GM12878 (cell line): ENCODE data around the gene MOCS1. TPM values are rescaled to one million over a fixed set of nuclear protein-coding genes. Genes with fewer than 3 reads are reported as not detected.

ENCODE experiments used
- ATAC-seq: fragments of 200-7000 bp; cut with Tn5 transposase; 3 replicates; pipeline ENCODE4 v1.9.1; 2020; ENCODE audit warnings: mild to moderate bottlenecking, moderate library complexity
- BruUV-seq: library from RNA; stranded (reverse); fragments of 400-500 nt; replicated peaks from 2 replicates; lab custom pipeline; 2021; lab: Mats Ljungman, UMichigan
- CTCF ChIA-PET: fragments of 300-600 bp; sonication (Branson Sonifier 250); formaldehyde crosslinking; extraction: SDS; loops from one replicate; lab custom pipeline; 2021; ENCODE audit warnings: inconsistent platforms; lab: Yijun Ruan, JAX
- POLR2A ChIA-PET: fragments of 350-600 bp; formaldehyde crosslinking; extraction: SDS; loops from one replicate; lab custom pipeline; 2021; ENCODE audit warnings: inconsistent platforms; lab: Charles Lee
- RAD21 ChIA-PET: fragments of 300-600 bp; sonication (Branson Sonifier 250); formaldehyde crosslinking; loops from one replicate; lab custom pipeline; 2023; ENCODE audit warnings: antibody characterized with exemption; ENCODE audit not compliant: unreplicated experiment; lab: Charles Lee
- SMC1A ChIA-PET: fragments of 300-600 bp; sonication (Branson Sonifier 250); formaldehyde crosslinking; loops from one replicate; lab custom pipeline; 2023; ENCODE audit not compliant: unreplicated experiment, uncharacterized antibody; lab: Charles Lee
- DNase-seq: peaks from one replicate; pipeline ENCODE4 v3.0.0-alpha.2; 2011; ENCODE audit warnings: low read depth, low spot score
- FAIRE-seq: peaks from 3 replicates; lab custom pipeline; 2011; peaks lifted over from hg19 to GRCh38; lab: Jason Lieb, UNC
- H2AFZ ChIP-seq: 2 replicates; pipeline ENCODE4 v1.6.0; 2011; ENCODE audit warnings: low read depth, low read length, control low read depth; ENCODE audit not compliant: control insufficient read depth
- H3K27ac ChIP-seq: 2 replicates; pipeline ENCODE4 v1.5.1; 2011; ENCODE audit warnings: control low read depth; ENCODE audit not compliant: control insufficient read depth, insufficient read depth
- H3K27me3 ChIP-seq, 2 experiments: replicated peaks in 1 of 2; 2 replicates each; pipeline versions ENCODE4 v1.6.0 to v1.6.1; 2011; ENCODE audit warnings: low read length in 1 of 2; ENCODE audit not compliant: control insufficient read depth in 2 of 2, insufficient read depth in 2 of 2
- H3K36me3 ChIP-seq, 2 experiments: 2 replicates each; pipeline ENCODE4 v1.5.1; 2011; ENCODE audit warnings: low read length in 1 of 2; ENCODE audit not compliant: control insufficient read depth in 2 of 2, insufficient read depth in 2 of 2
- H3K4me1 ChIP-seq: 2 replicates; pipeline ENCODE4 v1.6.1; 2011; ENCODE audit warnings: mild to moderate bottlenecking, low read length, moderate library complexity, mixed read lengths; ENCODE audit not compliant: control insufficient read depth, insufficient read depth
- H3K4me2 ChIP-seq: 2 replicates; pipeline ENCODE4 v1.6.0; 2011; ENCODE audit warnings: control low read depth; ENCODE audit not compliant: control insufficient read depth, insufficient read depth
- H3K4me3 ChIP-seq: fragments of 200-600 bp; sonication (generic); 2 replicates; pipeline ENCODE4 v1.5.1; 2016
- H3K79me2 ChIP-seq: 2 replicates; pipeline ENCODE4 v1.6.0; 2011; ENCODE audit warnings: low read length; ENCODE audit not compliant: control insufficient read depth, insufficient read depth
- H3K9ac ChIP-seq: 2 replicates; pipeline ENCODE4 v1.8.0; 2011; ENCODE audit warnings: low read length, control low read depth, mixed read lengths; ENCODE audit not compliant: control insufficient read depth, insufficient read depth
- H3K9me3 ChIP-seq: replicated peaks from 3 replicates; pipeline ENCODE4 v1.5.1; 2011; ENCODE audit warnings: mild to moderate bottlenecking, low read length; ENCODE audit not compliant: control insufficient read depth, insufficient read depth
- H4K20me1 ChIP-seq: 2 replicates; pipeline ENCODE4 v1.6.0; 2011; ENCODE audit not compliant: control insufficient read depth, insufficient read depth
- BACH1 ChIP-seq: fragments of 450-650 bp; IDR thresholded peaks from 2 replicates; pipeline ENCODE4 v1.6.1; 2017; ENCODE audit warnings: mild to moderate bottlenecking, borderline replicate concordance
- FOXK2 ChIP-seq: fragments of 450-650 bp; IDR thresholded peaks from 2 replicates; pipeline ENCODE4 v1.6.1; 2017; ENCODE audit warnings: mild to moderate bottlenecking, moderate library complexity
- MEF2B ChIP-seq: fragments of 450-650 bp; IDR thresholded peaks from 2 replicates; pipeline ENCODE4 v1.6.1; 2018; ENCODE audit warnings: mild to moderate bottlenecking, moderate library complexity; ENCODE audit not compliant: partially characterized antibody, poor library complexity, severe bottlenecking
- RAD51 ChIP-seq: fragments of 450-650 bp; IDR thresholded peaks from 2 replicates; pipeline ENCODE4 v1.6.1; 2016; ENCODE audit warnings: moderate library complexity, mild to moderate bottlenecking, inconsistent platforms
- STAT1 ChIP-seq: fragments of 450-650 bp; conservative IDR thresholded peaks from 2 replicates; pipeline ENCODE4 v1.6.1; 2014; ENCODE audit warnings: antibody characterized with exemption, mild to moderate bottlenecking
- ZBTB40 ChIP-seq: fragments of 450-650 bp; IDR thresholded peaks from 2 replicates; pipeline ENCODE4 v1.6.1; 2016; ENCODE audit warnings: mild to moderate bottlenecking, moderate library complexity, borderline replicate concordance
- WGBS: methylation state at CpG from one replicate; pipeline ENCODE4 v1.1.6; 2016; ENCODE audit warnings: low lambda C conversion rate; ENCODE audit not compliant: insufficient replicate concordance, insufficient coverage; ENCODE audit errors: missing lambda C conversion rate; 5-methylcytosine and 5-hydroxymethylcytosine counted together
- in situ Hi-C: fragments of 300-500 bp; cut with MboI; formaldehyde crosslinking; loops from 9 replicates; pipeline ENCODE4 v1.14.3; 2018; ENCODE audit warnings: mixed read lengths
- intact Hi-C: fragments of 100-400 bp; cut with micrococcal nuclease; formaldehyde crosslinking; loops from one replicate; pipeline ENCODE4 v1.14.2; 2022; ENCODE audit not compliant: unreplicated experiment
- polyA plus RNA-seq, 11 experiments: library from polyadenylated mRNA; depleted of rRNA in 4 of 11; unstranded in 6 of 11; stranded (reverse) in 5 of 11; fragments of >200 nt; fragmentation: Nextera tagmentation in 4 of 11; fragmentation: Illumina TruSeq in 1 of 11; extraction: Ambion mirVana in 4 of 11; extraction: Trizol in 1 of 11; gene quantifications; 1 replicate in 1 of 11; 2 replicates in 10 of 11; pipeline versions ENCODE4 v1.2.1 to v1.2.3, GENCODE V29; 2011 to 2016; ENCODE audit warnings: inconsistent platforms in 2 of 11, missing spikeins in 2 of 11, low read depth in 1 of 11
- total RNA-seq, 4 experiments: library from RNA; depleted of rRNA in 3 of 4; stranded (reverse); fragments of >200 nt in 3 of 4; fragmentation: Illumina TruSeq in 1 of 4; extraction: Trizol in 1 of 4; gene quantifications; 2 replicates each; pipeline versions ENCODE4 v1.2.1 to v1.2.3, GENCODE V29; 2013 to 2021
- TF ChIP-seq, protein P1 (sequence below): fragments of 450-650 bp; IDR thresholded peaks from 2 replicates; pipeline ENCODE4 v1.6.1; 2016; ENCODE audit warnings: mild to moderate bottlenecking
- TF ChIP-seq, protein P2 (sequence below): fragments of 450-650 bp; IDR thresholded peaks from 2 replicates; pipeline ENCODE4 v1.6.1; 2017; ENCODE audit warnings: mild to moderate bottlenecking, moderate library complexity

MOCS1 gene
- total and polyA plus RNA-seq, 10 of the 15 experiments (the other 5 are each of a cell fraction or from before 2014, with no cell fraction given): 0.02 to 5.4 (median 0.16) TPM; not detected in 2

DNA sequence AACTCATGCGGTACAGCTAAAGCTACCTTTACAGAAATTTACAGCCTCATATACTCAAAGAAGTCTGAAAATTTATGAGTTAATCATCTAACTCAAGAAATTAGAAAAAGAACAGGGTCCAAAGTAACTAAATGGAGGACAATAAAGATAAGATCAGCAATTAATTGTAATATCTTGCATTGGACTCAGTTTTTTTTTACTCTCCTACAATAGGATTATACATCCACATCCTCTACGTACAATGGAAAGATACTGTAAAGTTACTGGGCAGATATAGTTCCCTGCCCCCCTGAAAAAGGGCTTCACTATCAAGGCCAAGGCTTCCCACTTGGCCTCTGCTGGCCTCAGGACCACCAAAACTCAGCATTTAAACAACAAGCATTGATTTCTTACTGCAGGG lies 31.5 kb upstream of the MOCS1 start:
- no peaks in the 10 kb centered on the region for H3K79me2 ChIP-seq
- ATAC-seq (no peak), DNase-seq (no peak), FAIRE-seq (no peak)
- H3K9ac ChIP-seq: no peak overlapping the region
- POLR2A ChIA-PET: no interaction called here
- intact Hi-C loops (no loop called here), in situ Hi-C loops (no loop called here)
- no TSS peak for BruUV-seq
- SMC1A ChIA-PET: no interaction called here
- no peaks in the 10 kb centered on the region for H3K9me3 ChIP-seq
- H3K4me3 ChIP-seq: no peak overlapping the region
- H4K20me1 ChIP-seq: no peaks in the 10 kb centered on the region
- H3K4me2 ChIP-seq: no peak overlapping the region
- no peaks in the 10 kb centered on the region; a peak in 1 of 4 replicates for H3K27me3 ChIP-seq
- RAD21 ChIA-PET: no interaction called here
- no peak overlapping the region for H2AFZ ChIP-seq
- H3K4me1 ChIP-seq: no peaks in the 10 kb centered on the region
- WGBS: 68% methylated on average over 2 of the region's 2 CpGs
- H3K27ac ChIP-seq: no peak overlapping the region
- CTCF ChIA-PET: interaction anchor here (1.0 kb wide), 1 partner anchor 340 kb away, joined by 3 read pairs; no protein-coding TSS in a partner anchor
- TF ChIP-seq ZBTB40 (no peak), RAD51 (no peak), FOXK2 (no peak), STAT1 (no peak), BACH1 (no peak), MEF2B (no peak)
- TF ChIP-seq, protein P1, sequence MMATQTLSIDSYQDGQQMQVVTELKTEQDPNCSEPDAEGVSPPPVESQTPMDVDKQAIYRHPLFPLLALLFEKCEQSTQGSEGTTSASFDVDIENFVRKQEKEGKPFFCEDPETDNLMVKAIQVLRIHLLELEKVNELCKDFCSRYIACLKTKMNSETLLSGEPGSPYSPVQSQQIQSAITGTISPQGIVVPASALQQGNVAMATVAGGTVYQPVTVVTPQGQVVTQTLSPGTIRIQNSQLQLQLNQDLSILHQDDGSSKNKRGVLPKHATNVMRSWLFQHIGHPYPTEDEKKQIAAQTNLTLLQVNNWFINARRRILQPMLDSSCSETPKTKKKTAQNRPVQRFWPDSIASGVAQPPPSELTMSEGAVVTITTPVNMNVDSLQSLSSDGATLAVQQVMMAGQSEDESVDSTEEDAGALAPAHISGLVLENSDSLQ: no peak
- TF ChIP-seq, protein P2, sequence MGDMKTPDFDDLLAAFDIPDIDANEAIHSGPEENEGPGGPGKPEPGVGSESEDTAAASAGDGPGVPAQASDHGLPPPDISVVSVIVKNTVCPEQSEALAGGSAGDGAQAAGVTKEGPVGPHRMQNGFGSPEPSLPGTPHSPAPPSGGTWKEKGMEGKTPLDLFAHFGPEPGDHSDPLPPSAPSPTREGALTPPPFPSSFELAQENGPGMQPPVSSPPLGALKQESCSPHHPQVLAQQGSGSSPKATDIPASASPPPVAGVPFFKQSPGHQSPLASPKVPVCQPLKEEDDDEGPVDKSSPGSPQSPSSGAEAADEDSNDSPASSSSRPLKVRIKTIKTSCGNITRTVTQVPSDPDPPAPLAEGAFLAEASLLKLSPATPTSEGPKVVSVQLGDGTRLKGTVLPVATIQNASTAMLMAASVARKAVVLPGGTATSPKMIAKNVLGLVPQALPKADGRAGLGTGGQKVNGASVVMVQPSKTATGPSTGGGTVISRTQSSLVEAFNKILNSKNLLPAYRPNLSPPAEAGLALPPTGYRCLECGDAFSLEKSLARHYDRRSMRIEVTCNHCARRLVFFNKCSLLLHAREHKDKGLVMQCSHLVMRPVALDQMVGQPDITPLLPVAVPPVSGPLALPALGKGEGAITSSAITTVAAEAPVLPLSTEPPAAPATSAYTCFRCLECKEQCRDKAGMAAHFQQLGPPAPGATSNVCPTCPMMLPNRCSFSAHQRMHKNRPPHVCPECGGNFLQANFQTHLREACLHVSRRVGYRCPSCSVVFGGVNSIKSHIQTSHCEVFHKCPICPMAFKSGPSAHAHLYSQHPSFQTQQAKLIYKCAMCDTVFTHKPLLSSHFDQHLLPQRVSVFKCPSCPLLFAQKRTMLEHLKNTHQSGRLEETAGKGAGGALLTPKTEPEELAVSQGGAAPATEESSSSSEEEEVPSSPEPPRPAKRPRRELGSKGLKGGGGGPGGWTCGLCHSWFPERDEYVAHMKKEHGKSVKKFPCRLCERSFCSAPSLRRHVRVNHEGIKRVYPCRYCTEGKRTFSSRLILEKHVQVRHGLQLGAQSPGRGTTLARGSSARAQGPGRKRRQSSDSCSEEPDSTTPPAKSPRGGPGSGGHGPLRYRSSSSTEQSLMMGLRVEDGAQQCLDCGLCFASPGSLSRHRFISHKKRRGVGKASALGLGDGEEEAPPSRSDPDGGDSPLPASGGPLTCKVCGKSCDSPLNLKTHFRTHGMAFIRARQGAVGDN: no peak
- no peaks in the 10 kb centered on the region for H3K36me3 ChIP-seq
